ENCODE measurements around the gene FANCM.
A peak's percentile ranks its signal among the peaks of the same experiment; 100 is the strongest.

DNA sequence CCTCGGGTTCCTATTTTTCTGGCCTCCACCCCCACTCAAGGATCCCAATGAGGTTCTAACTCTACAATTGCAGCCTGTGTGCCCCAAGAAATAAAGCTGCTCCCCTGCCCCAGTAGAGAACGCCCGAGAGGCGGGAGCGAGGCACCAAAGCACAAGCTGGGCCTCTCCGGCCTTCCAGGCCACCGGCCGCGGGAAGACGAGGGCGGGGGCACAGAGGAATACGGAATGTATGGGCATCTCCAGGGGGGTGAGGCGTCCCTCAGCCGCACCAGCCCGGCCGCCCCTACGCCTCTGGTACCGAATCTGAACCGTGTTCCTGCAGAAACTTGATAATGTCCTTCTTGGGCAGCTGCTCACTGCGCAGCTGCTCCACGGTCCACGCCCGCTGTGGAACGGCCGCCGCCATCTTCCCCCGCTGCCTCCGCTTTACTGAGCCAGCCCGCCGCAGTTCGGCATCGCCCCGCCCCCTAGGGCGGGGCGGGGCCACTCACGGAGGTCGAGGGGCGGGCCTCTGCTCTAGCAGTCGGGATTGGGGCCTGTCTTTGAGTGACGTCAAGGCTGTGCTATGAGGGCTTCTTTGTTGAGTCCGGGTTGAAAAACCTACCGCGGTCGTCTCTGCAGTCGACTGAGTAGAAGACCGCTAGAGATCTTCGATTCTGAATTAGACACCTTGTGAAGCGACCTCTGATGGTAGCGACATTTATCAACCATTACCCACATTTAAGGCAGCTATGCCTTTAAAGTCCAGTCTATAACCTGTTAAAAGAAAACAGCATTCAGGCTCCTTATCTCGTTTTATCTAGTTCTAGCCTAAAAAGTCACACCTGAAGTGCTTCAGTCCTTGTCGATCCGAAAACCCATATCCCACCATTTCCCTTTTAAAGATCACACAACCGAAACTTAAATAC, 1.4 kb upstream of the FANCM start, which contains the start of gene FKBP3:
- peak; percentile 86 for TF ChIP-seq POLR2A (IDR thresholded peaks at IDR 0.05)
- TF ChIP-seq, protein P1, sequence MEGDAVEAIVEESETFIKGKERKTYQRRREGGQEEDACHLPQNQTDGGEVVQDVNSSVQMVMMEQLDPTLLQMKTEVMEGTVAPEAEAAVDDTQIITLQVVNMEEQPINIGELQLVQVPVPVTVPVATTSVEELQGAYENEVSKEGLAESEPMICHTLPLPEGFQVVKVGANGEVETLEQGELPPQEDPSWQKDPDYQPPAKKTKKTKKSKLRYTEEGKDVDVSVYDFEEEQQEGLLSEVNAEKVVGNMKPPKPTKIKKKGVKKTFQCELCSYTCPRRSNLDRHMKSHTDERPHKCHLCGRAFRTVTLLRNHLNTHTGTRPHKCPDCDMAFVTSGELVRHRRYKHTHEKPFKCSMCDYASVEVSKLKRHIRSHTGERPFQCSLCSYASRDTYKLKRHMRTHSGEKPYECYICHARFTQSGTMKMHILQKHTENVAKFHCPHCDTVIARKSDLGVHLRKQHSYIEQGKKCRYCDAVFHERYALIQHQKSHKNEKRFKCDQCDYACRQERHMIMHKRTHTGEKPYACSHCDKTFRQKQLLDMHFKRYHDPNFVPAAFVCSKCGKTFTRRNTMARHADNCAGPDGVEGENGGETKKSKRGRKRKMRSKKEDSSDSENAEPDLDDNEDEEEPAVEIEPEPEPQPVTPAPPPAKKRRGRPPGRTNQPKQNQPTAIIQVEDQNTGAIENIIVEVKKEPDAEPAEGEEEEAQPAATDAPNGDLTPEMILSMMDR (IDR thresholded peaks at IDR 0.05), result peak in 3 of 4 donors; percentile 4 to 25 (median 8)
